Hindlimb muscle (tissue), 1 donor: Measurements from ENCODE around the gene ABCA9. TPM values are rescaled to one million over a fixed set of nuclear protein-coding genes. Genes with fewer than 3 reads are reported as not detected.
"Not testable (repeated sequence)": the region's sequence is repeated elsewhere in the genome, so short reads cannot be mapped to it uniquely, and the experiment has no call there.

ENCODE experiments used
- DNase-seq: peaks from one replicate; pipeline ENCODE4 v3.0.0-alpha.2; 2013
- polyA plus RNA-seq: library from polyadenylated mRNA; unstranded; fragments of 120-200 nt; gene quantifications from one replicate; pipeline ENCODE4 v1.2.1, GENCODE V29; 2013; ENCODE audit not compliant: insufficient read length

ABCA9 gene
- polyA plus RNA-seq, 1 donor, result 17.8 TPM

DNA sequence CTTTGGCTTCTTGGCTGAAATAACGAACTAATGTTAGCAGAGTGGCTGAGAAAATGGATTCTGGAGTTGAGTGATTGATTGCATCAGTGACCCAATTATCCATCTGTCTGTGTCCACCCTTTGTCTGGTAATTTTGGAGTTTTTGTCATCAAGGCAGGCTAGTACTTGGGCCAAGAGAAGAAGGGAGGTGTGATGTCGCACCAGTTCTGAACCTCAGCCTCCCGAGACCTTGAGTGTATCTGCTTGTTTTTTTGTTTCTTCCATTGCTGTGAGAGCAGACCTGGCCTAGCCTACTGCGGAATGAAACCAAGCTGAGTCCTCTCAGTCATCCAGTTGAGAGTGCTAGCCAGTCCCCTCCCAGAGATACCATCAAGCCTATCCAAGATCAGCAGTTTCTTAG, 110.0 kb downstream of the ABCA9 start:
- no peak for DNase-seq

DNA sequence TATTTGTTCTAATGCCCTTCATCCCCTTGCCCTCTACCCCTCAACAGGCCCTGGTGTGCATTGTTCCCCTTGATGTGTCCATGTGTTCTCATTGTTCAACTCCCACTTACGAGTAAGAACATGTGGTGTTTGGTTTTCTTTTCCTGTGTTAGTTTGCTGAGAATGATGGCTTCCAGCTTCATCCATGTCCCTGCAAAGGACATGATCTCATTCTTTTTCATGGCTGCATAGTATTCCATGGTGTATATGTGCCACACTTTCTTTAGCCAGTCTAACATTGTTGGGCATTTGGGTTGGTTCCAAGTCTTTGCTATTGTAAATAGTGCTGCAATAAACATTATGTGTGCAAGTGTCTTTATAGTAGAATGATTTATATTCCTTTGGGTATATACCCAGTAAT, 112.9 kb downstream of the ABCA9 start:
- DNase-seq, result not testable (repeated sequence)

DNA sequence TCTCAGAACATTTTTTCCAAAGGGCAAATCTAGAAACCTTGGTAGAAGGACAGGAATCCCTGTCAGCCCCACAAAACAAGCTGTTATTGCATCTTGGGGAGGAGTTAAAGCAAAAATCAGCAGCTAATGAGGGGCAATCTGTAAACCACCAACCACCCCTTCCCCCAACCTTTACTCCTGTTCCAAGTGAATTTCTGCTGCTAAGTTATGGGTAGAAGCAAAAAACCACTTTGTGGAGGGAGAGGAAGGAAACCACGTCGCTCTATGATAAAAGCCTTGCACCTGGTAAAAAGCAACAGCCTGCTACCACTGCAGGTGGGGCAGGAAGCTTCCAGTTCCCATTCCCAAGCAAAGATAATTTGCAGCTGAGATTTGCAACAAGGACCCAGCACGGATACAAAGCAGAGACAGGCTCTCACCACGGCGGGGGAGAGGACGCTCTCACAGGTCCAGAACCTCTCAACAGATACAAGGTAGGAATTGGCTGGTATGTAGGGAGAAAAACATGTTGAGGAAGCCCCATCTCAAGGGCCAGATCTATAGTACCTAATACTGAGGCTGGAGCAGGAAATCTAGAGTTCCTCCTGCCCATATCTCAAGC, 116.2 kb downstream of the ABCA9 start:
- DNase-seq, result no peak

DNA sequence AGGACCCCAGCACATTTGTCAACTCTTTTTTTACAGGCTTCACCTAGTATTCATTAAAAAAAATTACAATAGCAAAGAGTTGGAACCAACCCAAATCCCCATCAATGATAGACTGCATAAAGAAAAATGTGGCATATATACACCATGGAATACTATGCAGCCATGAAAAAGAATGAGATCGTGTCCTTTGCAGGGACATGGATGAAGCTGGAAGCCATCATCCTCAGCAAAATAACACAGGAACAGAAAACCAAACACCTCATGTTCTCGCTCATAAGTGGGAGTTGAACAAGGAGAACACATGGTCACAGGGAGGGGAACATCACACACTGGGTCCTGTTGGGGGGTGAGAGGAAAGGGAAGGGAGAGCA, 116.9 kb downstream of the ABCA9 start:
- not testable (repeated sequence) for DNase-seq

DNA sequence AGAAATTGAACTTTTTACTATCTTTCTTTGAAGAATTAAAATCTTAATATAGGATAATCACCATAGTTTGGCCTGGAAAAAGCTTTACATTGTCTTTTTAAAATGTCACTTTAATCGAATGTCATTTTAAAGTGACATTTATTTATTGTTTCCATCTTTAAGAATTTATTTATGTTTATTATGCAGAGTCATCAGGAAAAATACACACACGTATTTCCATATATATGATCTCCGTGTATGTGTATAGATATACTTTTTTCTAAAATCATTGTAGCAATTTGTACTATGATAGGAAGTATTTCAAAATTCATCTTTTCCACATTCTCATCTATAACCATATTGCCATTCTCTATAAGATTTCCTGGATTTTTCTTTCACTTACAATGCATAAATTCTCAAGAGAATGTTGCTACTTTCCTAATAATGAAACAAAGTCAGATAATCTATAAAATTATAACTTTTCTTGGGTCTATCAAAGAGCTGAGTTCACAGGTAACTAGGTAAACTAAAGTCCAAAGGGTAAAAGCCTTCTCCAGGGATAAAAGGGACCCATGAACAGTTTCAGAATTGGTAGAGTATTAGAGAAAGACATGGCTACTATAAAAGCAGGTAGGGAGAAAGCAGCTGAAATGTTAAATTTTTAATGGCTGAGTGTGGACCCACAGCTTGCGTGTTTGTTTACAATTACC, 117.5 kb downstream of the ABCA9 start:
- no peak for DNase-seq

DNA sequence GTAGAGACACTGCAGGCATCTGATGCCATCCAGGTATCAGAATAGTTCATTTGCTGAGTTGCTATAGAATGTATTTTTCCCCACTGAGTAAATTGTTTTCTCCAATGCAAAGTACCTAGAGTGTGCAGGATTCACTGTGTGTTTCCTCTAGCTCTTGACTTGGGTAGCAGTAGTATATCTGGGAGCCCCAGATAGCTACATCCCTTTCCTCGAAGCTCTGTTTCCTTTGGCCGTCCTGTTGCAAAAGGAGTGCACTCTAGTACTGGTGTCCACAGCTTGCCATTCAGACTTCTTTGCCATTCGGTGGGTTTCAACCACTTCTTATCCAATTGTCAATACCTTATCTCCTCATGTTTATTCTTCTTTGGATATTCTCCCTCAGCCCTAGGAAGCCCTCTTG, 118.3 kb downstream of the ABCA9 start:
- DNase-seq, result no peak

DNA sequence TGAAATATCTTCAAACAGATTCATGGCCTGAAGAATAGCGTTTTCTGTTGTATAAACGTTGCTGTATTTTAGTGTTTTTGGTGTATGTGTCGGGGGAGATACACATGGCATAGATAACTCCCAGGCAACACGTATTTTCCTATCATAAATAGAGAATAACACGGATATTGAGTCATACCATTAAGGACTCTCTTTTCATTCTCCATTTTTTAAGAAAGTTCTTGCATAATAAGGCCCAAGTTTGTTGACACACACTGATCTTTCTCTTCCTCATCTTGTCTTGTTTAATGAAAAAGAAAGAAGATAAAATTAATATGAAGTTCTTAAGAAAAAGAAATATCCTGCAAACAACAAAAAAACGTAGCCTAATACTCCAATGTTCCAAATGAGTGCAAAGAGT, 119.0 kb downstream of the ABCA9 start:
- DNase-seq, result no peak

DNA sequence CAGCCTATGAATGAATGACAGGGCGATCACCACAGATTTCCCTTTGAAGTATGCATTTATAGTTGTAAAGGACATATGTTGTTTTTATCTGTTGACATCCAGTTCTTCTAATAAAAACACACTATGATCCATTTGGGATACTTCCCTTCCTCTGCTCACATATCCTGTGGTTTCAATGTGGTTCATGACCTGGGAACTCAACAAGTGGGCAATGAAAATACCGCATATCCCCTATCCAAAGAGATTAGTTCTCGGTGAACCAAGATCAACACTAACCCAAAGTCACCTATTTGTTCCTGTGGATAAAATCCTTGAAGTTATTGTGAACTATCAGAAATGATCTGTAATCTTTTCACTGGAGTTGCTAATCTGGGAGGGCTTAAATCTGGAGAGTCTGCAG, 121.5 kb downstream of the ABCA9 start:
- DNase-seq, result no peak

DNA sequence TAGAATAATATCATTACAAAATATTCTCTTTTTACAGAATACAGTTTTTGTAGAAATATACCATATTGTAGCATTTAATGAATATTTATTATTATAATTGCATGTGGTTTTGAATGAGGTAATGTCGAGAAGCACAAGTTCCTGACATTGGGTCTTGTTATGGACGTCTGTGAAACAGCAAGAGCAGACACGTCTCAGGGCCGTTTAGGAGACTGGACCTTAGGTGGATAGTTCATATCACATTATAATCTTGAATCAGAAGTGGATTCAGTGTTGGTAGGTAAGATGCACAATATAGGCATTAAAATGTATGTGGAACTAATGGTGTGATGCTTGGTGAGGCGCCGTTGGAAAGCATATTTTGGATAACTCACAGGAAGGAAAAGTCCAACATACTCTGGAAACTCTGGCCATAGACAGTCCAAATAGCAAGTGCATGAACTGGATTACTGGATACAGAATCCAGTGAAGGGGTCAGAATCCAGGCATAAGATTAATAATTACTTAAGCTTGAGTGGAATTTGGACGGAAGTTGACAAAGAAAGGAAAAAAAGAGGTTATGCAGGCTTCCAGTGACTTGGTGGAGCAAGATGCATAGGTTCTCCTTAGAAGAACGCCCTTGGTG, 122.7 kb downstream of the ABCA9 start:
- DNase-seq, result no peak

DNA sequence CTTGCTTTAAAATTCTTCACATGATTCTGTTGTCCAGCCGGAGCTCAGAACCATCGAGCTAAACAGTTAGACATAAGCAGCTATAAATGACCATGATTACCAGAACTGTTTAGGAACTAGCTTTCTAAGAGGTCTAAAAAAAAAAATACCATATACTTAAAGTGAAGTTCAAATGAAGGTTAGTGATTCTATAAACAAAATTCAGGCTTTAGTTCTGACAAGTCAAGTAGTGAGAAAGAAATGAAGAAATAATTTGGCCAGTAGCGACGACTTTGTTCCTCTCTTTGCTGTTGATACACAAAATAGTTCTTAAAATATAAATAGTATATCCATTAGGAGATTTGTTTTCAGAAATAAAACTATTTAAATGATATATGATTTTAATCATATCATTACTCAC, 133.2 kb downstream of the ABCA9 start:
- no peak for DNase-seq

DNA sequence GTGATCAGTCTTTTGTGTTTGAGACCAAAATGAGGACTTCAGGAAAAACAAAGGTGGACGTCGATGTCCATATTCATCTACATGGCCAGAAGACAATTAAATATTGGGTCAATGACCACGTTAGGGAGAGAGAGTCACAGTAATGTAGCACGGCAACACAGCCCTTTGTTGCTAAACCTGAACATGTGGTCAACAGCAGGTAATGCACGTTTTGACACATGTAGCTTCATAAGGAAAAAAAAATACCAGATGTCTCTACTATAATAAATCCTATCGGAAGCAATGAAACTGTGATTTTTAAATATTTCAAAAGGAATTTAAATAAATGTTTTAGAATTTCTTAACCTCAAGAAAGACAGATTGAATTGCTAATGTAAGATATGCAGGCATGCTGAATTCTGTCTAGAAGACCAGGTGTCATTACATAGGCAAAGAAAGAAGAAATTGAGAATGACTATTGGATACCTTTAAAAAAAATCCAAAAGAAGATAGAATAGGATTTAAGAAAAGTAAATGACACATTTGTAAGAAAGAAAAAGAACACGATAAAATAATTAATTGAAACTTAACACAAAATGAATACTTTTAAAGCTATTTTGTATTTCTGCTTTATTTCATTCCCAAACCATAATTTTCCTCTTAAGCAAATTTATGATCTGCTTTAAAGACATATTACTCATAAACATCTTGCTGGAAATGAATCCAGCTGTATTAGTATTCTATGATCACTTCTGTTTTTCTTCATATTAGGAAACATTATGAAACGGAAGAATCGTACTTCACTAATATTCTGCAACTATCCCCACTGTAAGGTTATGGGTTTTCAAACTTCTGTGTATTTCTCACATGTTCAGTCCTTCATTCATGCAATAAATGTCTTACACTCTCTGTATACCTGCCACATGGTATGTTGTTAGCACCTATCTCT, 135.7 kb downstream of the ABCA9 start:
- no peak for DNase-seq

Other genes starting within 250 kb of the ABCA9 start
- gene ABCA8, start 105.5 kb downstream of the ABCA9 start, polyA plus RNA-seq, result 51.5 TPM
- 12.0 TPM for gene ABCA6, start 81.0 kb upstream of the ABCA9 start, polyA plus RNA-seq
- gene ABCA10, start 167.9 kb upstream of the ABCA9 start, polyA plus RNA-seq, result 14.4 TPM